Right atrium auricular region (tissue), 2 donors: ENCODE measurements around the gene HID1. TPM values are rescaled to one million over a fixed set of nuclear protein-coding genes. Genes with fewer than 3 reads are reported as not detected.

Source experiments
- DNase-seq: peaks from one replicate; pipeline ENCODE4 v3.0.0-alpha.2; 2019; ENCODE audit warnings: low spot score
- H3K27ac ChIP-seq, 2 donors: fragments of 200-600 bp; sonication (generic); 1 replicate in 1 of 2; 2 replicates in 1 of 2; pipeline ENCODE4 v1.5.1; 2016 to 2019
- H3K27me3 ChIP-seq, 2 donors: fragments of 200-600 bp; sonication (generic); one replicate each; pipeline versions ENCODE4 v1.5.1 to v1.6.0; 2017 to 2019
- H3K36me3 ChIP-seq: fragments of 200-600 bp; sonication (generic); one replicate; pipeline ENCODE4 v1.5.1; 2016
- H3K4me1 ChIP-seq, 2 donors: fragments of 200-600 bp; sonication (generic); one replicate each; pipeline versions ENCODE4 v1.5.1 to v1.6.0; 2017 to 2019
- H3K4me3 ChIP-seq, 2 donors: fragments of 200-600 bp; sonication (generic); 1 replicate in 1 of 2; 2 replicates in 1 of 2; pipeline ENCODE4 v1.5.1; 2017 to 2019; ENCODE audit warnings: mild to moderate bottlenecking in 1 of 2, moderate library complexity in 1 of 2
- H3K9me3 ChIP-seq, 2 donors: fragments of 200-600 bp; sonication (generic); one replicate each; pipeline ENCODE4 v1.5.1; 2019
- CTCF ChIP-seq, 2 donors: fragments of 200-600 bp; sonication (generic); IDR thresholded peaks; one replicate each; pipeline ENCODE4 v1.5.1; 2019; ENCODE audit warnings: antibody characterized with exemption in 2 of 2
- total RNA-seq, 2 donors: library from RNA; depleted of rRNA; stranded (reverse); fragments of >200 nt; gene quantifications; one replicate each; pipeline ENCODE4 v1.1.0, GENCODE V29; 2016

Gene HID1
- total RNA-seq, 2 donors from 2014 or later = 10.6 to 11.7 TPM

- Histone ChIP-seq H3K4me1 (no peaks in the 10 kb centered on the region), H3K9me3 (no peaks in the 10 kb centered on the region), H3K27me3 (no peaks in the 10 kb centered on the region), H3K36me3 (no peaks in the 10 kb centered on the region), H3K27ac (no peak overlapping the region), H3K4me3 (no peak overlapping the region)
- TF ChIP-seq CTCF (IDR thresholded peaks at IDR 0.05) = no peak
- no peak for DNase-seq
Measured at GRCh38 chr17:74951680-74952421, 20.7 kb downstream of the HID1 start.

GRCh38 chr17:74951065-74951464, 21.5 kb downstream of the HID1 start:
- H3K4me3 ChIP-seq = no peak overlapping the region
- no peaks in the 10 kb centered on the region for H3K4me1 ChIP-seq
- H3K27ac ChIP-seq = no peak overlapping the region
- H3K9me3 ChIP-seq = no peaks in the 10 kb centered on the region
- no peaks in the 10 kb centered on the region for H3K27me3 ChIP-seq
- no peak for TF ChIP-seq CTCF (IDR thresholded peaks at IDR 0.05)
- DNase-seq = no peak
- H3K36me3 ChIP-seq = no peaks in the 10 kb centered on the region

- Histone ChIP-seq H3K9me3 (no peaks in the 10 kb centered on the region), H3K4me1 (no peaks in the 10 kb centered on the region), H3K36me3 (no peaks in the 10 kb centered on the region), H3K27ac (no peak overlapping the region), H3K27me3 (no peaks in the 10 kb centered on the region), H3K4me3 (no peak overlapping the region)
- TF ChIP-seq CTCF (IDR thresholded peaks at IDR 0.05) = no peak
- no peak for DNase-seq
Measured at GRCh38 chr17:74950207-74950606, 22.4 kb downstream of the HID1 start.

DNA sequence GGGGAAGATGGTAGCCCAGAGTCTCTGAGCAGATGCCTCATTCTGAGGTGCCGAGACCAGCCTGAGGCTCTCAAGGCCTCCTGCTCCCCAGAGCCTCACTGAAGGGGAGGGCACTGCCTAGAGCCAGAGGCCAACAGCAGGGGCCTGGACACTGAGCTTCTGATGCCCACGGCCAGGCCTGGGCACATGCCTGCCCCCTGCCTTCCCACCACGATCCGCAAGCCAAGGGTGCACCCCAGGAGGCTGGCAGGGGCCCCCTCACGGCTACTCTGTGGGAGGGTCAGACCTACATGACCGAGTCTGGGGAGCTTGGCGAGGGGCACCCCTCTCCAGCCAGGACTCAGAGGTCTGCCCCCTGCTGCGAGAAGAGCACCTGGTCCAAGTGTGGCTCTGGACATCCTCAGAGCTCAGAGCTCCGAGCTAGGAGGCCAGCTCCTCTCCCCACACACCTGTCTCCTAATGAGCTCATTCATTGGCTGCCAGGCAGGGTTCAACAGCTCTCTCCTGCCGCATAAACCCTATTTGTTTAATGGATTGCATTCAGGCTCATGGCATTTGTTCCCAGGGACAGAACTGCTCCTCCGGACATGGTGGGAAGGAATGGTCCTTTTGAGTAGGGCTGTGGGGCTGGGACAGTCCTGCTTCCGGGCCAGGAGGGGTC, 23.0 kb downstream of the HID1 start:
- no peak for DNase-seq
- Histone ChIP-seq H3K4me1 (no peaks in the 10 kb centered on the region), H3K4me3 (no peak overlapping the region), H3K9me3 (no peaks in the 10 kb centered on the region), H3K36me3 (no peaks in the 10 kb centered on the region), H3K27ac (no peak overlapping the region), H3K27me3 (no peaks in the 10 kb centered on the region)
- no peak for TF ChIP-seq CTCF (IDR thresholded peaks at IDR 0.05)

GRCh38 chr17:74947041-74947754, 25.4 kb downstream of the HID1 start:
- no peak overlapping the region for H3K4me3 ChIP-seq
- no peaks in the 10 kb centered on the region for H3K27me3 ChIP-seq
- no peak overlapping the region for H3K27ac ChIP-seq
- H3K9me3 ChIP-seq = no peaks in the 10 kb centered on the region
- no peak for TF ChIP-seq CTCF (IDR thresholded peaks at IDR 0.05)
- H3K36me3 ChIP-seq = no peaks in the 10 kb centered on the region
- no peaks in the 10 kb centered on the region for H3K4me1 ChIP-seq
- no peak for DNase-seq
